NCI-H345 treated with DMSO at 0.1 percent for 48 hours (cell line): ENCODE measurements around the gene TBC1D10B.
"Not testable (repeated sequence)": the region's sequence is repeated elsewhere in the genome, so short reads cannot be mapped to it uniquely, and the experiment has no call there.

Experiments
- DNase-seq: peaks from one replicate; lab custom pipeline; 2025; ENCODE audit not compliant: unreplicated experiment; lab: John Stamatoyannopoulos, UW

The TBC1D10B gene

GRCh38 chr16:30337964-30338357, 32.3 kb downstream of the TBC1D10B start:
- DNase-seq = not testable (repeated sequence)

- no peak for DNase-seq
Observed at GRCh38 chr16:30335598-30336474, 34.5 kb downstream of the TBC1D10B start.

GRCh38 chr16:30335028-30335597, 35.2 kb downstream of the TBC1D10B start:
- DNase-seq = peak; percentile 74

- peak; percentile 40 for DNase-seq
Observed at GRCh38 chr16:30334473-30334989, 35.8 kb downstream of the TBC1D10B start.

- not testable (repeated sequence) for DNase-seq
Observed at GRCh38 chr16:30324220-30324619, 46.1 kb downstream of the TBC1D10B start.

GRCh38 chr16:30318647-30319046, 51.6 kb downstream of the TBC1D10B start:
- not testable (repeated sequence) for DNase-seq

- not testable (repeated sequence) for DNase-seq
Observed at GRCh38 chr16:30310937-30311336, 59.4 kb downstream of the TBC1D10B start.

- DNase-seq = not testable (repeated sequence)
Observed at GRCh38 chr16:30309255-30309654, 61.0 kb downstream of the TBC1D10B start.
